Adipocyte (in vitro differentiated cells): ENCODE data around the gene TET1.
"Not testable (repeated sequence)": the region's sequence is repeated elsewhere in the genome, so short reads cannot be mapped to it uniquely, and the experiment has no call there.

Experiments used
- DNase-seq: peaks from one replicate; pipeline ENCODE4 v3.0.0-alpha.2; 2015; ENCODE audit warnings: low read depth
- H3K27me3 ChIP-seq: replicated peaks from 2 replicates; pipeline ENCODE4 v1.7.0; 2013; ENCODE audit warnings: mild to moderate bottlenecking, low read length, moderate library complexity; ENCODE audit not compliant: control insufficient read depth, insufficient read depth
- H3K36me3 ChIP-seq: 2 replicates; pipeline ENCODE4 v1.7.0; 2013; ENCODE audit warnings: low read length, mild to moderate bottlenecking, moderate library complexity; ENCODE audit not compliant: control insufficient read depth, insufficient read depth, severe bottlenecking
- H3K4me1 ChIP-seq: 2 replicates; pipeline ENCODE4 v1.7.0; 2013; ENCODE audit warnings: mild to moderate bottlenecking, low read length, moderate library complexity; ENCODE audit not compliant: control insufficient read depth, insufficient read depth
- H3K4me3 ChIP-seq: 2 replicates; pipeline ENCODE4 v1.7.0; 2013; ENCODE audit warnings: mild to moderate bottlenecking, low read length, moderate library complexity
- H3K9ac ChIP-seq: 2 replicates; pipeline ENCODE4 v1.7.0; 2013; ENCODE audit warnings: mild to moderate bottlenecking, low read length, moderate library complexity
- H3K9me3 ChIP-seq: 2 replicates; pipeline ENCODE4 v1.7.0; 2013; ENCODE audit warnings: mild to moderate bottlenecking, low read length, moderate library complexity; ENCODE audit not compliant: control insufficient read depth

Gene TET1

GRCh38 chr10:68655620-68656126 is 95.5 kb downstream of the TET1 start:
- H3K9me3 ChIP-seq: no peaks in the 10 kb centered on the region
- H3K4me1 ChIP-seq: peaks cover 15% of the 10 kb centered on the region
- H3K36me3 ChIP-seq: peaks cover 4% of the 10 kb centered on the region
- no peak for DNase-seq
- no peak overlapping the region for H3K9ac ChIP-seq
- no peak overlapping the region for H3K4me3 ChIP-seq
- H3K27me3 ChIP-seq: no peaks in the 10 kb centered on the region

- no peak overlapping the region for H3K9ac ChIP-seq
- no peak overlapping the region for H3K4me3 ChIP-seq
- peaks cover 16% of the 10 kb centered on the region for H3K4me1 ChIP-seq
- H3K27me3 ChIP-seq: no peaks in the 10 kb centered on the region
- no peaks in the 10 kb centered on the region for H3K36me3 ChIP-seq
- no peaks in the 10 kb centered on the region for H3K9me3 ChIP-seq
- DNase-seq: peak; percentile 63
Observed at GRCh38 chr10:68665841-68666240, 105.7 kb downstream of the TET1 start.

GRCh38 chr10:68666280-68666760 is 106.2 kb downstream of the TET1 start:
- Histone ChIP-seq H3K4me3 (peak overlapping the region; percentile 9), H3K9me3 (no peaks in the 10 kb centered on the region), H3K36me3 (no peaks in the 10 kb centered on the region), H3K9ac (peak overlapping the region; percentile 61), H3K27me3 (no peaks in the 10 kb centered on the region), H3K4me1 (peaks cover 16% of the 10 kb centered on the region)
- DNase-seq: peak; percentile 89

GRCh38 chr10:68668231-68668630 is 108.1 kb downstream of the TET1 start:
- Histone ChIP-seq H3K9ac (no peak overlapping the region), H3K36me3 (peaks cover 2% of the 10 kb centered on the region), H3K27me3 (no peaks in the 10 kb centered on the region), H3K4me3 (no peak overlapping the region), H3K4me1 (peaks cover 16% of the 10 kb centered on the region), H3K9me3 (no peaks in the 10 kb centered on the region)
- DNase-seq: no peak

GRCh38 chr10:68668972-68669371 is 108.8 kb downstream of the TET1 start:
- Histone ChIP-seq H3K9me3 (no peaks in the 10 kb centered on the region), H3K36me3 (peaks cover 5% of the 10 kb centered on the region), H3K4me3 (no peak overlapping the region), H3K4me1 (peaks cover 16% of the 10 kb centered on the region), H3K27me3 (no peaks in the 10 kb centered on the region), H3K9ac (no peak overlapping the region)
- no peak for DNase-seq

- Histone ChIP-seq H3K27me3 (no peaks in the 10 kb centered on the region), H3K9ac (no peak overlapping the region), H3K36me3 (peaks cover 46% of the 10 kb centered on the region), H3K4me1 (no peaks in the 10 kb centered on the region), H3K4me3 (no peak overlapping the region), H3K9me3 (no peaks in the 10 kb centered on the region)
- no peak for DNase-seq
Observed at GRCh38 chr10:68684413-68684812, 124.3 kb downstream of the TET1 start.

GRCh38 chr10:68696018-68696417 is 135.9 kb downstream of the TET1 start:
- H3K27me3 ChIP-seq: no peaks in the 10 kb centered on the region
- no peak overlapping the region for H3K4me3 ChIP-seq
- DNase-seq: no peak
- no peak overlapping the region for H3K9ac ChIP-seq
- peaks cover 11% of the 10 kb centered on the region for H3K36me3 ChIP-seq
- peaks cover 40% of the 10 kb centered on the region for H3K4me1 ChIP-seq
- no peaks in the 10 kb centered on the region for H3K9me3 ChIP-seq

GRCh38 chr10:68697106-68697505 is 137.0 kb downstream of the TET1 start:
- no peak for DNase-seq

GRCh38 chr10:68700197-68700596 is 140.1 kb downstream of the TET1 start:
- Histone ChIP-seq H3K9ac (no peak overlapping the region), H3K4me1 (peaks cover 29% of the 10 kb centered on the region), H3K9me3 (no peaks in the 10 kb centered on the region), H3K4me3 (no peak overlapping the region), H3K27me3 (no peaks in the 10 kb centered on the region), H3K36me3 (no peaks in the 10 kb centered on the region)
- DNase-seq: no peak

More at GRCh38 chr10:68697106-68697505, 137.0 kb downstream of the TET1 start:
- no peaks in the 10 kb centered on the region for H3K9me3 ChIP-seq
- H3K4me3 ChIP-seq: peak overlapping the region; percentile 8
- H3K9ac ChIP-seq: no peak overlapping the region
- no peaks in the 10 kb centered on the region for H3K27me3 ChIP-seq
- peaks cover 40% of the 10 kb centered on the region for H3K4me1 ChIP-seq
- H3K36me3 ChIP-seq: peaks cover under 1% of the 10 kb centered on the region

- H3K4me3 ChIP-seq: no peak overlapping the region
- H3K9me3 ChIP-seq: no peaks in the 10 kb centered on the region
- H3K9ac ChIP-seq: no peak overlapping the region
- DNase-seq: no peak
- no peaks in the 10 kb centered on the region for H3K4me1 ChIP-seq
- H3K36me3 ChIP-seq: no peaks in the 10 kb centered on the region
- no peaks in the 10 kb centered on the region for H3K27me3 ChIP-seq
Observed at GRCh38 chr10:68705548-68705947, 145.4 kb downstream of the TET1 start.

GRCh38 chr10:68708987-68709386 is 148.8 kb downstream of the TET1 start:
- not testable (repeated sequence) for H3K4me3 ChIP-seq, H3K4me1 ChIP-seq, H3K9ac ChIP-seq, DNase-seq, H3K36me3 ChIP-seq, H3K9me3 ChIP-seq, H3K27me3 ChIP-seq

GRCh38 chr10:68713065-68713464 is 152.9 kb downstream of the TET1 start:
- H3K36me3 ChIP-seq, H3K9me3 ChIP-seq, H3K27me3 ChIP-seq, DNase-seq, H3K4me3 ChIP-seq, H3K4me1 ChIP-seq, H3K9ac ChIP-seq: not testable (repeated sequence)
